Measurements from ENCODE around the gene LRRC38. TPM values are rescaled to one million over a fixed set of nuclear protein-coding genes. Genes with fewer than 3 reads are reported as not detected.

LRRC38 gene
- total and polyA plus RNA-seq, 2 of the 8 experiments (the other 6 are each of a cell fraction or from before 2014, with no cell fraction given) = 0.17 to 0.63 TPM

- H3K23ac ChIP-seq (ENCODE audit: insufficient read length) = no peak overlapping the region
- H3K9me3 ChIP-seq (ENCODE audit: insufficient read depth in 2 of 2, low read depth in 1 of 2, low read length in 1 of 2) = peaks cover 9 to 35% of the 10 kb centered on the region in 2 experiments; a peak in 3 of 4 replicates
- no peaks in the 10 kb centered on the region for H3K4me1 ChIP-seq (replicated peaks in 1 of 4; ENCODE audit: control insufficient read depth in 3 of 4, insufficient read depth in 4 of 4, low read length in 3 of 4)
- H4K91ac ChIP-seq (replicated peaks; ENCODE audit: insufficient read length, low read length) = no peak overlapping the region
- H2BK12ac ChIP-seq (ENCODE audit: low read depth, low read length) = no peak overlapping the region
- H3K4me2 ChIP-seq (ENCODE audit: insufficient read depth in 1 of 2, low read depth in 2 of 2, low read length in 2 of 2) = no peak overlapping the region
- no peak overlapping the region for H3K9ac ChIP-seq (replicated peaks in 1 of 4; ENCODE audit: extremely low read depth in 1 of 4, low read depth in 3 of 4, low read length in 3 of 4)
- H3K4ac ChIP-seq (replicated peaks; ENCODE audit: insufficient read length, low read depth, low read length) = no peak overlapping the region
- no peak overlapping the region for H2AK5ac ChIP-seq (ENCODE audit: low read depth, low read length)
- DNase-seq (ENCODE audit: low read depth in 1 of 2, low spot score in 2 of 2) (no peak), FAIRE-seq (no peak)
- no peak overlapping the region for H3K4me3 ChIP-seq (ENCODE audit: extremely low read depth in 1 of 4, insufficient read depth in 2 of 4, low read depth in 3 of 4, low read length in 4 of 4)
- no peaks in the 10 kb centered on the region; the same call in 1 of the 2 replicates for H3K79me1 ChIP-seq (ENCODE audit: low read depth, low read length)
- H3K27me3 ChIP-seq (replicated peaks in 1 of 4; ENCODE audit: control insufficient read depth in 3 of 4, extremely low read depth in 1 of 4, insufficient read depth in 3 of 4, low read length in 3 of 4) = peaks cover 0 to 2% (median 0%) of the 10 kb centered on the region in 4 experiments; a peak in 1 of 7 replicates
- H2BK120ac ChIP-seq (replicated peaks; ENCODE audit: low read depth, low read length) = no peak overlapping the region
- no peak overlapping the region; the same call in 1 of the 2 replicates for H4K8ac ChIP-seq (ENCODE audit: extremely low read depth, insufficient read depth, low read length)
- no peaks in the 10 kb centered on the region; the same call in 1 of the 2 replicates for H3K23me2 ChIP-seq (ENCODE audit: low read depth, low read length)
- no peaks in the 10 kb centered on the region for H3K79me2 ChIP-seq (ENCODE audit: control insufficient read depth in 1 of 2, insufficient read depth in 2 of 2, low read length in 2 of 2)
- no peaks in the 10 kb centered on the region for H4K20me1 ChIP-seq (replicated peaks in 1 of 2; ENCODE audit: control insufficient read depth in 1 of 2, insufficient read depth in 2 of 2, low read length in 2 of 2)
- CTCF ChIA-PET (ENCODE audit: partially characterized antibody) = no interaction called here
- no peak overlapping the region for H3K56ac ChIP-seq (replicated peaks; ENCODE audit: insufficient read length, low read depth, low read length)
- H2AFZ ChIP-seq (ENCODE audit: low read length) = no peak overlapping the region
- H4K5ac ChIP-seq (ENCODE audit: insufficient read length, low read depth, low read length) = no peak overlapping the region
- no peak overlapping the region for H3K18ac ChIP-seq (ENCODE audit: extremely low read depth, low read length)
- H2BK20ac ChIP-seq (ENCODE audit: low read length) = no peak overlapping the region
- POLR2A ChIA-PET (ENCODE audit: partially characterized antibody) = no interaction called here
- H3K27ac ChIP-seq (ENCODE audit: low read depth, low read length) = no peak overlapping the region
- H3K14ac ChIP-seq (ENCODE audit: insufficient read length) = no peak overlapping the region
- no peak overlapping the region for H2BK5ac ChIP-seq (ENCODE audit: low read depth, low read length)
- H3K36me3 ChIP-seq (ENCODE audit: control insufficient read depth in 2 of 4, insufficient read depth in 4 of 4, low read length in 3 of 4) = no peaks in the 10 kb centered on the region
- no peak overlapping the region for H2BK15ac ChIP-seq (ENCODE audit: low read length)
- WGBS, 2 experiments (ENCODE audit: extremely low coverage in 1 of 2, insufficient coverage in 1 of 2, insufficient read length in 1 of 2, insufficient replicate concordance in 2 of 2, low coverage in 1 of 2, low lambda C conversion rate in 2 of 2, missing lambda C conversion rate in 1 of 2) = 94% methylated on average over 4 of the region's 12 CpGs; no CpG with 5 or more reads in 1 of the 2 experiments
- TF ChIP-seq ATF2 (IDR thresholded peaks at IDR 0.05; ENCODE audit: low read length) = no peak
- TF ChIP-seq TCF12 (IDR thresholded peaks at IDR 0.05; ENCODE audit: low read depth, low read length) = no peak
- no peak for TF ChIP-seq HDAC2 (IDR thresholded peaks at IDR 0.05; ENCODE audit: borderline replicate concordance in 1 of 2, low read depth in 2 of 2, low read length in 2 of 2)
- no peak for TF ChIP-seq ZNF274 (IDR thresholded peaks at IDR 0.05; ENCODE audit: borderline replicate concordance, extremely low read depth, low read length)
- no peak for TF ChIP-seq CTCF (IDR thresholded peaks at IDR 0.05; ENCODE audit: control extremely low read depth in 1 of 3, insufficient read depth in 1 of 3, low read depth in 1 of 3, low read length in 3 of 3)
- TF ChIP-seq SIX5 (IDR thresholded peaks at IDR 0.05; ENCODE audit: low read depth, low read length) = no peak
- TF ChIP-seq CBX8 (IDR thresholded peaks at IDR 0.05; ENCODE audit: borderline replicate concordance, low read depth, low read length) = no peak
- TF ChIP-seq JUN (IDR thresholded peaks at IDR 0.05; ENCODE audit: low read depth, low read length) = no peak
- TF ChIP-seq NRF1 (IDR thresholded peaks at IDR 0.05; ENCODE audit: low read depth, low read length) = no peak
Measured at GRCh38 chr1:13483946-13484345, 29.9 kb downstream of the LRRC38 start.
